ENCODE results near the gene ADAMTS17.

Gene ADAMTS17

DNA sequence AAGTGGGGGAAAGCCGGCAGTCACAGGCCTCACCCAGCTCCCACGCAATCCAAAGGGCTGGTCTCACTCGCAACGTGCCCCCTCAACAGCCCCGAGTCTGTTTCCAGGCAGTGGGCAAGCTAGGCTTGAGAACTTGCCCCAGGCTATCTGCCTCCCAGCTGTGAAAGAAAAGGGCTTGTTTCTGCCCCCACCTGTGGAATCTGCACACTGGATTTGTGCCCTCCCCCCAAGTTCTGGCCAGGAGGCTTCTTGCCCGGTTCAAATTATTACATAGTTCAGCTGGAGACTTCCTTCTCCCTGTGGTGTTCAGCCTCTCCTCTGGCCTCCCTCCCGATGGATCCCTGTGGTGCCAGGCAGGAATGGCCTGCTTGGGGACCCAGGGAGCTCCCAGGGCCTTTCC, 324.6 kb downstream of the ADAMTS17 start:
- no peak for DNase-seq

DNA sequence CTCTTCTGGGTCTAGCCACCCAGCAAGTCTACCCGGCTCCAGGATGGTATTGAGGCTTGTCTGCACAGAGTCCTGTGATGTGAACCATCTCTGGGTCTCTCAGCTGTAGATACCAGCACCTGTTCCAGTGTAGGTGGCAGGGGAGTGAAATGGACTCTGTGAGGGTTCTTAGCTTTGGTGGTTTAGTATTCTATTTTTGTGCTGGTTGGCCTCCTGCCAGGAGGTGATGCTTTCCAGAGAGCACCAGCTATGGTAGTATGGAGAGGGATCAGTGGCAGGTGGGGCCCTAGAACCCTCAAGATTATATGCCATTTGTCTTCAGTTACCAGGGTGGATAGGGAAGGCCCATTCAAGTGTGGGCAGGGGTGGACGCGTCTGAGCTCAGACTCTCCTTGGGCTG, 325.1 kb downstream of the ADAMTS17 start:
- no peak for DNase-seq

DNA sequence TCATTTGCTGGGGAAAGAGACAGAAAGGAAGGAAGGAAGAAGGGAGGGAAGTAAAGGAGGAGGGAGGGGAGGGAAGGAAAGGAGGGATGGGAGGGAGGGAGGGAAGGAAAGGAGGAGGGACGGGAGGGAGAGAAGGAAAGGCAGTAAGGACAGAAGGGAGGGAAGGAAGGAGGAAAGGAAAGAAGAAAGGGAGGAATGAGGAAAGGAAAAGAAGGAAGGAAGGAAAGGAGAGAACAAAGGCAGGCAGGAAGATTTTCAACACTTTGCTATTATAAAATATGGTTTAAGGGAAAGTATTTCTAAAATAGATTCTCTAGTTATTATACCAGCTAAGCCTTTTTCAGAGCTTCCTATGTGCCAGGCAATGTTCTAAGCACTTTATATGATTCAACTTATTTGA, 330.5 kb downstream of the ADAMTS17 start:
- DNase-seq = no peak

DNA sequence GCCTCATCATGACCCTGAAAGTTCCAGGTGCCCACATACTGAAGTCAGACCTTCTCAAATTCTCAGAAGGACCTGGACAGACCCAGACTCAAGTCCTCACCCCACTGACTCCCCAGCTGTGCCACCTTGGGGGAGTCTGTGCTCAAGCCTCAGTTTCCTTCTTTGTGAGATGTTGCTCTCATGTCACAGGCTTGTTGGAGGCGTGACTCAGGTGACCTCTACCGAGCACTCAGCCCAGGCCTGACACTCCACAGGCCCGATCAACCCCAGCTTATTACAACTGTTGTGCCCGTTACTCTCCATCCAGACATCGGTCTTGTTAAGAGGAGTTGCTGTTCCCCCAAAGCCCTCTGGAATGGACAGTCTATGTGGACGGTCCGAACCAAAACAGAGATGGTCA, 332.4 kb downstream of the ADAMTS17 start:
- no peak for DNase-seq

- DNase-seq = no peak
Observed at GRCh38 chr15:100008258-100008657, 333.5 kb downstream of the ADAMTS17 start.

DNA sequence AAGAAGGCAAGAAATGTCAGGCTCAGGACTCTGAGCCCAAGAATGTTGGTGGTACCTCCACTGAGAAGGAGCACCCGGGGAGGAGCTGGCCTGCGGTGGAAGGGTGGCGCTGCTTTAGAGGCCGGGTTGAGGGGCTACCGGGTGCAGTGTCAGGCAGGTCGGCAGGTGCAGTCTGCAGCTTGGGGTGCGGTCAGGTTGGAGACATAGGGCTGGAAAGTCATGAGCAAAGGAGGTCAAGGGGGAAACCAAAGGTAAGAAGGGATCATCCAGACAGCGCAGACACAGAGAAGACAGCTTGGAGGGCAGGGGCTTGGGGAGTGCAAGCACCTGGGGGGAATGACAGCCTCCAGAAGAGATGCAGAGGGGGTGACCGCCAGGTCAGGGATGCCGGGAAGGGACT, 334.2 kb downstream of the ADAMTS17 start:
- no peak for DNase-seq

DNA sequence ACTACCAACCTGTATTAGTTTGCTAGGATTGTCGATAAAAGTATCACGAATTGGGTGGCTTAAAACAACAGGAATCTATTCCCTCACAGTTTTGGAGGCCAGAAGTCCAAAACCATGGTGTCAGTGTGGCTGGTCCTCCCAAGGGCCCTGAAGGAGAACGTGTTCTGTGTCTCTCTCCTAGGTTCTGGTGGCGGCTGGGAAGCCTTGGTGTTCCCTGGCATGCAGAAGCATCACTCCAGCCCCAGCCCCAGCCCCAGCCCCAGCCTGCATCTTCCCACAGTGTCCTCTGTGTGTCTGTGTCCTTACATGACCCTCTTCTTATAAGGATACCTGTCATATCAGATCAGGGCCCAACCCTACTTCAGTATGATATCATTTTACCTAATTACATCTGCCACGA, 336.1 kb downstream of the ADAMTS17 start:
- DNase-seq = no peak

DNA sequence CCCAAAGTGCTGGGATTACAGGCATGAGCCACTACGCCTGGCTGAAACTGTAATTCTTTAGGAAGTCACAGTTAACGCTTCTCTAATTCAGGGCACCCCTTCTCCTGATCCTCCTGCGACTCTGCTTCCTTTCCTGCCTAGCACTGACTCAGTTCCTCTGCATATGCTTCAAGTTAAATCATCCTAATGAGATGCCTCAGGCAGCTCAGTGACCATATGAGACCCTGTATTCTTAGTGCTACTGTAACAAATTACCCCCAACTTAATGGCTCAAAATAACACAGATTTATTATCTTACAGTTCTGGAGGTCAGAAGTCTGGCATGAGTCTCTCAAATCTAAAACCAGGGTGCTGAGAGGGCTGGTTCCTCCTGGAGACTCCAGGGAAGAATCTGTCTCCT, 336.8 kb downstream of the ADAMTS17 start:
- no peak for DNase-seq

- no peak for DNase-seq
Observed at GRCh38 chr15:100002787-100003536, 338.8 kb downstream of the ADAMTS17 start.

DNA sequence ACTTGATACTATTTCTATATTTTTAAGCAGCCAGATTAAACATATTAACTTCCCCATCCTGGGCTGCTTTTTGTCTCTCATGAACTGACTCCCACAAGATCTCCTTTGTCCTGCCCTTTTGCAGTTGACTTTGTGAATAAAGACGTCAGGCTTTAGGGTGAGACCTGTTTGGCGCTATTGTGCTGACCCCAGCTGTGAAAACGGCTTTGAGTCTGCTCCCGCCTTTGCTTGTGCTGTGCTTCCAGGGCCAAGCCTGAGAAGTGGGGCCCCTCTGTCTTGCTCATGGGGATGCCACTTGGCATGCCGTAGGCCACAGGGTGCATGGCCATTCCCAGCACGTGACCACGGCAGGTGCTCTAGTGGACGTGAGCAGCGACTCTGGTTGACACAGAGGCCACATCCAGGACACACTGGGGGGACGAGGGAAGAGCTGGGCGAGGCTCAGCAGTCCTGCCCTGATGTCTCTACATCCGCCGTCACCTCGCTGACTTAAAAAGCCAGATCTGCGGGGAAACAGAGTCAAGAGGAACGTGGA, 339.6 kb downstream of the ADAMTS17 start:
- no peak for DNase-seq

GRCh38 chr15:100001405-100001804, 340.4 kb downstream of the ADAMTS17 start:
- no peak for DNase-seq

GRCh38 chr15:99999282-100000070, 342.3 kb downstream of the ADAMTS17 start:
- DNase-seq = no peak

DNA sequence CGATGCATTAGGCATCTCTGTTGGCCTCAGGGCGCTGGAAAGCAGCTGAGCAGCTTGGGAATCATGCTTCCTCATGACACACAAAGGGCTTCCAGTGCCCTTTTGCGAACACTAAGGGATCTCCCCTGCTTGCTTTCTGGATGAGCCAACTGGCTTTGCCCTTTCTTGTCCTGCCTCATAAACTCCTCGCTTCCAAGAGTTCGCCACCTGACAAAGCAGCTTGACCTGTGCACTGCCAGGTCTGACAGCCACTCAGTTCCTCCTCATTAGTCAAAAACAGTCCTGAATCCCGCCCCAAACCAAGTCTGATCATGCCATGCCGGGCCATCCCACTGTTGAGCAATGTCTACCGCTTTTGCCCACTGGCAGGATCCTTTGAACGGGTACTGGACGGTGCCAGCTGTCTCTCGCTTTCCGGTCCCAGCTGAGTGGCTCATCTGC, 343.1 kb downstream of the ADAMTS17 start:
- no peak for DNase-seq

- DNase-seq = no peak
Observed at GRCh38 chr15:99997112-99997651, 344.6 kb downstream of the ADAMTS17 start.

GRCh38 chr15:99996660-99997059, 345.1 kb downstream of the ADAMTS17 start:
- DNase-seq = no peak

DNA sequence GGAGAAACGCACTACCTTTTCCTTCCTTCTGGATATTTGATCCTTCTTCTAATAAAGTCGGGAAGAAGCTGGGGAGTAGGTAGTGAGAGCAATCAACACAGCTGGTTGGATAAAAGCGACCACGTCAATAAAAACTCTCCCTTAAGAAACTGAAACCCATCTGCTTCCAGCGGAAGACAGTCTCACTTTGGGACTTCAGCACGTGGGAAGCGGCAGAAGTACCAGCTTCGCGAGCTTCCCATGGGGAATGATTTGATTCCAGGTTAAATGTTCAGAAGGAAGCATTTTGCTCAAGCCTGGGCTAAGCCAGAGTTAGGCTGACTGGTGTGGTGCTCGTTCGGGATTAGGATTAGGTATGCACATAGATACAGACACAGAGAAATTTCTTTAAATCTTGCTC, 346.2 kb downstream of the ADAMTS17 start:
- no peak for DNase-seq

GRCh38 chr15:99994849-99995248, 346.9 kb downstream of the ADAMTS17 start:
- DNase-seq = no peak

GRCh38 chr15:99993681-99994131, 348.1 kb downstream of the ADAMTS17 start:
- DNase-seq = no peak

GRCh38 chr15:99993262-99993661, 348.5 kb downstream of the ADAMTS17 start:
- DNase-seq = no peak

- no peak for DNase-seq
Observed at GRCh38 chr15:99992611-99993231, 349.1 kb downstream of the ADAMTS17 start.

GRCh38 chr15:99989095-99989494, 352.7 kb downstream of the ADAMTS17 start:
- DNase-seq = no peak

DNA sequence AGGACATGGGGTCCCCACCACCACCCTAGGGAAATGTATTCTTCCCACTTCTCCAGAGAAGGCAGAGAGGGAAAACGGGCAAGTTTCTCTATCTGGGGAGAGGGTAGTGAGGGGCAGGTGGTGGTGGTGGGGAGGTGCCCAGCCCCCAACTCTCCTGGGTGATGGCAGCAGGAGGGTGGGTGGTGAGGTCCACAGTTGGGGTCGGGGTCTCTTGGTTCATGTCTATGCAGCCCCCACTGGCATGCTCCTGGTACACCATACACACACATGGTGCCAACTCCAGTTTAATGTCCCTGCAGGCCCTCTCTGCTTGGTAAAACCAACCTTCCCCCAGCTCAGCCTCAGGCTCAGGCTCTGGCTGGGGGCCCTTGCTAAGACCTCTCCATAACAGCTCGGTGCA, 354.1 kb downstream of the ADAMTS17 start:
- DNase-seq = no peak

DNA sequence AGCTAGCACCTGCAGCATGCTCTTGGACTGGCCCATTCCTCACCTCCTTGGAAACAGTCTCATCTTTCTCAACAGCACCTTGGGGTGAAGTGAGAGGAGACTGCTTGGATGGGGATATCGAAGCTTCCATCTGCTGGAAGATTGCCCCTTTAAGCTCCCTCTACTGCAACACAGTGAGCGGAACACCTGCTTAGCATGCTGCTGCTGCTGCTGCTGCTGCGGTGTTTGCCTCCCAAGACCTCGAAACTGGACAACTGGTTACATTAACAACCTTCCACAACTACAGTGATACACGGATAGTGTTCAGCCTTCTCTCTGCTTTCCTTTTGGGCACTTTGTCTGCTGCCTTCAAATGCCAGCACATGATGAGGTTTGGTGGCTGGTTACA, 354.7 kb downstream of the ADAMTS17 start:
- no peak for DNase-seq

All from fibroblast of skin of scalp (primary cell).